GM23338 (cell line): ENCODE measurements around the gene CERS3. TPM values are rescaled to one million over a fixed set of nuclear protein-coding genes. Genes with fewer than 3 reads are reported as not detected.

Experiments
- ATAC-seq: fragments of 200-7000 bp; cut with Tn5 transposase; 3 replicates; pipeline ENCODE4 v1.9.1; 2020
- DNase-seq: peaks from one replicate; pipeline ENCODE4 v3.0.0-alpha.2; 2015; ENCODE audit warnings: low spot score
- H2AFZ ChIP-seq: fragments of 200-600 bp; sonication (generic); 2 replicates; pipeline ENCODE4 v1.8.0; 2016; ENCODE audit warnings: antibody characterized with exemption, mild to moderate bottlenecking, moderate library complexity
- H3F3A ChIP-seq: fragments of 200-600 bp; sonication (generic); replicated peaks from 2 replicates; pipeline ENCODE4 v1.8.0; 2017; ENCODE audit warnings: antibody characterized with exemption, mixed run types, low read depth
- H3K27ac ChIP-seq: fragments of 200-600 bp; sonication (generic); 2 replicates; pipeline ENCODE4 v1.6.1; 2016; ENCODE audit warnings: low read depth
- H3K27me3 ChIP-seq: fragments of 200-600 bp; sonication (generic); 2 replicates; pipeline ENCODE4 v1.8.0; 2016; ENCODE audit warnings: mild to moderate bottlenecking, mixed run types, moderate library complexity; ENCODE audit not compliant: insufficient read depth
- H3K36me3 ChIP-seq: fragments of 200-600 bp; sonication (generic); 2 replicates; pipeline ENCODE4 v1.8.0; 2016; ENCODE audit warnings: mild to moderate bottlenecking; ENCODE audit not compliant: insufficient read depth
- H3K4me1 ChIP-seq: fragments of 200-600 bp; sonication (generic); 2 replicates; pipeline ENCODE4 v1.8.0; 2016; ENCODE audit warnings: mild to moderate bottlenecking, moderate library complexity; ENCODE audit not compliant: insufficient read depth
- H3K4me2 ChIP-seq: fragments of 200-600 bp; sonication (generic); 2 replicates; pipeline ENCODE4 v1.7.1; 2017; ENCODE audit warnings: mixed run types
- H3K4me3 ChIP-seq: fragments of 200-600 bp; sonication (generic); 2 replicates; pipeline ENCODE4 v1.6.1; 2016; ENCODE audit warnings: mixed run types
- H3K79me2 ChIP-seq: fragments of 200-600 bp; sonication (generic); replicated peaks from 2 replicates; pipeline ENCODE4 v1.8.0; 2017; ENCODE audit warnings: mild to moderate bottlenecking; ENCODE audit not compliant: insufficient read depth
- H3K9me2 ChIP-seq: fragments of 200-600 bp; sonication (generic); 2 replicates; pipeline ENCODE4 v1.8.0; 2017; ENCODE audit not compliant: insufficient read depth
- H4K20me1 ChIP-seq: fragments of 200-600 bp; sonication (generic); replicated peaks from 2 replicates; pipeline ENCODE4 v1.8.0; 2017; ENCODE audit warnings: mild to moderate bottlenecking; ENCODE audit not compliant: insufficient read depth
- H3K27ac Mint-ChIP-seq: 2 replicates; pipeline ENCODE4 v1.8.0; 2020; ENCODE audit warnings: inconsistent platforms, mild to moderate bottlenecking, moderate library complexity, mixed read lengths
- H3K27me3 Mint-ChIP-seq: 3 replicates; pipeline ENCODE4 v1.8.0; 2022; ENCODE audit warnings: low read depth, mild to moderate bottlenecking, moderate library complexity, mixed read lengths, inconsistent platforms; ENCODE audit not compliant: insufficient read depth, poor library complexity
- H3K36me3 Mint-ChIP-seq: 3 replicates; pipeline ENCODE4 v1.8.0; 2021; ENCODE audit warnings: low read depth, mild to moderate bottlenecking, inconsistent platforms, moderate library complexity, mixed read lengths
- H3K4me1 Mint-ChIP-seq: 3 replicates; pipeline ENCODE4 v1.8.0; 2020; ENCODE audit warnings: mild to moderate bottlenecking, inconsistent platforms, mixed read lengths
- H3K4me3 Mint-ChIP-seq: 3 replicates; pipeline ENCODE4 v1.8.0; 2021; ENCODE audit warnings: moderate library complexity, mild to moderate bottlenecking, inconsistent platforms, mixed read lengths
- H3K9me3 Mint-ChIP-seq: 3 replicates; pipeline ENCODE4 v1.8.0; 2020; ENCODE audit warnings: moderate library complexity, mild to moderate bottlenecking, inconsistent platforms, mixed read lengths
- EZH2phosphoT487 ChIP-seq: fragments of 200-600 bp; sonication (generic); IDR thresholded peaks from one replicate; pipeline ENCODE4 v1.8.1; 2018; ENCODE audit warnings: antibody characterized with exemption; ENCODE audit not compliant: unreplicated experiment
- NANOG ChIP-seq: IDR thresholded peaks from 2 replicates; pipeline ENCODE4 v1.6.1; 2016; ENCODE audit warnings: antibody characterized with exemption, borderline replicate concordance
- ZNF114 ChIP-seq: fragments of 250-450 bp; sonication (Bioruptor Pico); IDR thresholded peaks from 2 replicates; pipeline ENCODE4 v1.5.0; 2020; ENCODE audit warnings: mild to moderate bottlenecking, moderate library complexity
- polyA plus RNA-seq: library from polyadenylated mRNA; unstranded; fragments of >200 nt; fragmentation: Nextera tagmentation; extraction: Ambion mirVana; gene quantifications from 2 replicates; pipeline ENCODE4 v1.2.1, GENCODE V29; 2016
- total RNA-seq: library from RNA; depleted of rRNA; stranded (reverse); fragments of >200 nt; shearing (Covaris generic); gene quantifications from 2 replicates; pipeline ENCODE4 v1.2.3, GENCODE V29; 2014
- TF ChIP-seq, protein P1 (sequence below): fragments of 250-450 bp; sonication (Bioruptor Pico); IDR thresholded peaks from 2 replicates; pipeline ENCODE4 v1.5.0; 2020; ENCODE audit warnings: mild to moderate bottlenecking, moderate library complexity
- TF ChIP-seq, protein P2 (sequence below): IDR thresholded peaks from 2 replicates; pipeline ENCODE4 v1.6.1; 2016; ENCODE audit warnings: antibody characterized with exemption

Gene CERS3
- total and polyA plus RNA-seq, 2 experiments from 2014 or later = 1.8 to 2.2 TPM

DNA sequence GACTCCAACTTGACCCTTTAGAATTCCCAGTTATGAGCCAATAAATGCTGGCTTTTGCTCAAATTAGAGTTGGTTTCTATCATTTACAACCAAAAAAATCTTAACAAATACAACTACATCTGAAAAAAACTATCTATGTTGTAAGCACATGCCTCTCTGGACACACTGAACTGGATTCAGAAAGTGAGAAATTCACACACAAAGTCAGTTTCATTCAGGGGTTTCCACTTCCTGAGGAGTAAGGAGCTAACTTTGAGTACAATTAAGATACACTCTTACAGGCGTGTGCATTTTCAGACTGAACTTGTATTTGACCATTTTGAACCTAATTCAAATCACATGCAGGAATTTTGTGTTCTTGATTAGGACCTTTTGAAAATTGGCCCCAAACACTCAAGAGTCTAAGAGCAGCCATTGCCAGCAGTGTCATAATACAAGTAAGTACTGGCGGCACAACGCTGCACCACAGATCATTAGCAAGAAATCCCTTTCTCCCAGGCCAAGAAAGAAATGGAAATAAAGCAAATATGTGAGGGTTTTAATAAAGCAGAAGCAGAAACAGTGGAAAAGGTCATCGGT, 42.1 kb upstream of the CERS3 start (continued):
- TF ChIP-seq, protein P1, sequence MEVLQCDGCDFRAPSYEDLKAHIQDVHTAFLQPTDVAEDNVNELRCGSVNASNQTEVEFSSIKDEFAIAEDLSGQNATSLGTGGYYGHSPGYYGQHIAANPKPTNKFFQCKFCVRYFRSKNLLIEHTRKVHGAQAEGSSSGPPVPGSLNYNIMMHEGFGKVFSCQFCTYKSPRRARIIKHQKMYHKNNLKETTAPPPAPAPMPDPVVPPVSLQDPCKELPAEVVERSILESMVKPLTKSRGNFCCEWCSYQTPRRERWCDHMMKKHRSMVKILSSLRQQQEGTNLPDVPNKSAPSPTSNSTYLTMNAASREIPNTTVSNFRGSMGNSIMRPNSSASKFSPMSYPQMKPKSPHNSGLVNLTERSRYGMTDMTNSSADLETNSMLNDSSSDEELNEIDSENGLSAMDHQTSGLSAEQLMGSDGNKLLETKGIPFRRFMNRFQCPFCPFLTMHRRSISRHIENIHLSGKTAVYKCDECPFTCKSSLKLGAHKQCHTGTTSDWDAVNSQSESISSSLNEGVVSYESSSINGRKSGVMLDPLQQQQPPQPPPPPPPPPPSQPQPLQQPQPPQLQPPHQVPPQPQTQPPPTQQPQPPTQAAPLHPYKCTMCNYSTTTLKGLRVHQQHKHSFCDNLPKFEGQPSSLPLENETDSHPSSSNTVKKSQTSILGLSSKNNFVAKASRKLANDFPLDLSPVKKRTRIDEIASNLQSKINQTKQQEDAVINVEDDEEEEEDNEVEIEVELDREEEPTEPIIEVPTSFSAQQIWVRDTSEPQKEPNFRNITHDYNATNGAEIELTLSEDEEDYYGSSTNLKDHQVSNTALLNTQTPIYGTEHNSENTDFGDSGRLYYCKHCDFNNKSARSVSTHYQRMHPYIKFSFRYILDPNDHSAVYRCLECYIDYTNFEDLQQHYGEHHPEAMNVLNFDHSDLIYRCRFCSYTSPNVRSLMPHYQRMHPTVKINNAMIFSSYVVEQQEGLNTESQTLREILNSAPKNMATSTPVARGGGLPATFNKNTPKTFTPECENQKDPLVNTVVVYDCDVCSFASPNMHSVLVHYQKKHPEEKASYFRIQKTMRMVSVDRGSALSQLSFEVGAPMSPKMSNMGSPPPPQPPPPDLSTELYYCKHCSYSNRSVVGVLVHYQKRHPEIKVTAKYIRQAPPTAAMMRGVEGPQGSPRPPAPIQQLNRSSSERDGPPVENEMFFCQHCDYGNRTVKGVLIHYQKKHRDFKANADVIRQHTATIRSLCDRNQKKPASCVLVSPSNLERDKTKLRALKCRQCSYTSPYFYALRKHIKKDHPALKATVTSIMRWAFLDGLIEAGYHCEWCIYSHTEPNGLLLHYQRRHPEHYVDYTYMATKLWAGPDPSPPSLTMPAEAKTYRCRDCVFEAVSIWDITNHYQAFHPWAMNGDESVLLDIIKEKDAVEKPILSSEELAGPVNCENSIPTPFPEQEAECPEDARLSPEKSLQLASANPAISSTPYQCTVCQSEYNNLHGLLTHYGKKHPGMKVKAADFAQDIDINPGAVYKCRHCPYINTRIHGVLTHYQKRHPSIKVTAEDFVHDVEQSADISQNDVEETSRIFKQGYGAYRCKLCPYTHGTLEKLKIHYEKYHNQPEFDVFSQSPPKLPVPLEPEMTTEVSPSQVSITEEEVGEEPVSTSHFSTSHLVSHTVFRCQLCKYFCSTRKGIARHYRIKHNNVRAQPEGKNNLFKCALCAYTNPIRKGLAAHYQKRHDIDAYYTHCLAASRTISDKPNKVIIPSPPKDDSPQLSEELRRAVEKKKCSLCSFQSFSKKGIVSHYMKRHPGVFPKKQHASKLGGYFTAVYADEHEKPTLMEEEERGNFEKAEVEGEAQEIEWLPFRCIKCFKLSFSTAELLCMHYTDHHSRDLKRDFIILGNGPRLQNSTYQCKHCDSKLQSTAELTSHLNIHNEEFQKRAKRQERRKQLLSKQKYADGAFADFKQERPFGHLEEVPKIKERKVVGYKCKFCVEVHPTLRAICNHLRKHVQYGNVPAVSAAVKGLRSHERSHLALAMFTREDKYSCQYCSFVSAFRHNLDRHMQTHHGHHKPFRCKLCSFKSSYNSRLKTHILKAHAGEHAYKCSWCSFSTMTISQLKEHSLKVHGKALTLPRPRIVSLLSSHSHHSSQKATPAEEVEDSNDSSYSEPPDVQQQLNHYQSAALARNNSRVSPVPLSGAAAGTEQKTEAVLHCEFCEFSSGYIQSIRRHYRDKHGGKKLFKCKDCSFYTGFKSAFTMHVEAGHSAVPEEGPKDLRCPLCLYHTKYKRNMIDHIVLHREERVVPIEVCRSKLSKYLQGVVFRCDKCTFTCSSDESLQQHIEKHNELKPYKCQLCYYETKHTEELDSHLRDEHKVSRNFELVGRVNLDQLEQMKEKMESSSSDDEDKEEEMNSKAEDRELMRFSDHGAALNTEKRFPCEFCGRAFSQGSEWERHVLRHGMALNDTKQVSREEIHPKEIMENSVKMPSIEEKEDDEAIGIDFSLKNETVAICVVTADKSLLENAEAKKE (CRISPR knock-in tag) = no peak
- TF ChIP-seq EZH2phosphoT487 (no peak), NANOG (no peak)
- TF ChIP-seq, protein P2, sequence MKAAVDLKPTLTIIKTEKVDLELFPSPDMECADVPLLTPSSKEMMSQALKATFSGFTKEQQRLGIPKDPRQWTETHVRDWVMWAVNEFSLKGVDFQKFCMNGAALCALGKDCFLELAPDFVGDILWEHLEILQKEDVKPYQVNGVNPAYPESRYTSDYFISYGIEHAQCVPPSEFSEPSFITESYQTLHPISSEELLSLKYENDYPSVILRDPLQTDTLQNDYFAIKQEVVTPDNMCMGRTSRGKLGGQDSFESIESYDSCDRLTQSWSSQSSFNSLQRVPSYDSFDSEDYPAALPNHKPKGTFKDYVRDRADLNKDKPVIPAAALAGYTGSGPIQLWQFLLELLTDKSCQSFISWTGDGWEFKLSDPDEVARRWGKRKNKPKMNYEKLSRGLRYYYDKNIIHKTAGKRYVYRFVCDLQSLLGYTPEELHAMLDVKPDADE = no peak

DNA sequence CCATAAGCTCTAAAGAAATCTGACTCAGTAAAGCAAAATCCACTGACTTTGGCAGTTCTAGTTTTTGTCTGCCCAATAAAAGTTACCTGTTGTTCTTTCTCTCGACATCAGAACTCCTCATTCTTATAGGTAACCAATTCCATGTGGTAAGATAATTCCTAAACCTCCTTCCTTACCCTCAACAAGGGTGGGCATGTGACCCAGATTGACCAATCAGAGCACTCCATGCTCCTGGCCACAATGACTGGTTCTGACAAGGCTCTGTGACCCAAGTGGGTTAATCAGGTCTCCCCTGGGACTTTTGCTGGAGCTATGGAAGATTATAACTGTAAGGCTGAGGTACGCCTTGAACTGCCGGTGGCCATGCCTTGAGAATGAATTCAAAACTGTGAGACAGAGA, 41.5 kb upstream of the CERS3 start:
- peaks cover 7% of the 10 kb centered on the region; the same call in 2 of the 3 replicates for H3K36me3 Mint-ChIP-seq
- Histone ChIP-seq H3K36me3 (no peaks in the 10 kb centered on the region; the same call in 1 of the 2 replicates), H3F3A (no peaks in the 10 kb centered on the region), H3K27me3 (no peaks in the 10 kb centered on the region), H3K4me3 (no peak overlapping the region), H3K27ac (no peak overlapping the region), H3K4me1 (no peaks in the 10 kb centered on the region), H2AFZ (no peak overlapping the region), H4K20me1 (no peaks in the 10 kb centered on the region; the same call in 1 of the 2 replicates), H3K79me2 (no peaks in the 10 kb centered on the region), H3K4me2 (no peak overlapping the region), H3K9me2 (no peaks in the 10 kb centered on the region)
- no peak overlapping the region for H3K4me3 Mint-ChIP-seq
- peaks cover 1% of the 10 kb centered on the region for H3K27me3 Mint-ChIP-seq
- H3K4me1 Mint-ChIP-seq = no peaks in the 10 kb centered on the region
- DNase-seq = no peak
- no peak for ATAC-seq
- no peaks in the 10 kb centered on the region for H3K9me3 Mint-ChIP-seq
- no peak overlapping the region for H3K27ac Mint-ChIP-seq
- TF ChIP-seq, protein P1 (CRISPR knock-in tag) = no peak
- TF ChIP-seq, protein P2 = no peak
- TF ChIP-seq ZNF114 (CRISPR knock-in tag) = no peak
